Measurements from ENCODE around the gene KIAA1217. TPM values are rescaled to one million over a fixed set of nuclear protein-coding genes. Genes with fewer than 3 reads are reported as not detected.

The KIAA1217 gene
- polyA plus RNA-seq, 1 of the 3 experiments (the other 2 are of a cell fraction) = 7.2 TPM

DNA sequence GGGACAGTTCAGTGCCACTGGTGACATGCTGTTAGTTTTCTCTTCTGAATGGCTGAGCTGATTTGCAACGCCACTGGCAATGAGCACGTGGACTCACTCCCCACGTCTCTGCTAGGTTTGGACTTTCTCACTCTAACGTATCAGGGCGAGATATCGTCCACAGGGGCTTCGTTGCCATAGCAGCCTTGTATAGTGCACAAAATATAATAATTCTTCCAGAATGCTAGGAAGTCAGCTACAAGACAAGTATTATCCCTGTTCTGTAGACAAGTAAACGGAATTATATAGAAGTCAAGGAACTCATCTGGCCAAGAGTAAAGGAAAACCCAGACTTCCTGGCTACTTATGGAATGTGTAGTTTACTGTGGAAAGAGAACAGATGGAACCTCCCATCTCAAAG lies 288.0 kb downstream of the KIAA1217 start (continued):
- no peak for TF ChIP-seq FOXM1 (IDR thresholded peaks at IDR 0.05; ENCODE audit: low read depth)
- no peak for TF ChIP-seq POLR2AphosphoS5 (IDR thresholded peaks at IDR 0.05; ENCODE audit: low read depth, low read length)

DNA sequence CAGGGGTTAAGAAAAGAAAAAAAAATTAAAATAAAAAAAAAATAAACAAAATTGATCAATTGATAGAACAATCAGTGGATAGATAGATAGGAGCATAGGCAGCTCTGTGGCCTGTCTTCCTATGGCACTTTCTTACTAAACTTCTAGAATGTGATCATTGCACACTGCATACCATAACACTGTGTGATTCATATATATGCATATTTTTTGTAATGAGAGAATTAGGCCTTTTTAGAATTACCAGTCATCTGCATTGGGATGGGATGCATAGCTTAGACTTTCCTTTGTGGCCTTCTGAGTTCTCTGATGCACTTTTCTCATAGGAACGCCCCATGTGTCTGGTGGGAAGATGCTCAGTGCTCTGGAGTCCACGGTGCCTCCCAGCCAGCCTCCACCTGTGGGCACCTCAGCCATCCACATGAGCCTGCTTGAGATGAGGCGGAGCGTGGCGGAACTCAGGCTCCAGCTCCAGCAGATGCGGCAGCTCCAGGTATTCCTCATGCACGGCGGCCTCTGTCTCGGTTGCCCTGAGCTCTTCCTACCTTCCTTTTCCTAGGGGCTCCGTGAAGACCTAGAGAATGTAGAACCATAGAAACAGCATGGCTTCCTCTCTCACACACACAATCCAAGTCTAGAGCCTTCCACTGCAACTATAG lies 292.2 kb downstream of the KIAA1217 start:
- Histone ChIP-seq H3K4me2 (no peak overlapping the region), H3K27me3 (ENCODE audit: insufficient read depth) (no peaks in the 10 kb centered on the region), H3K4me1 (ENCODE audit: control insufficient read depth in 1 of 2, insufficient read depth in 2 of 2, low read depth in 1 of 2, low read length in 1 of 2) (peaks cover 0 to 4% of the 10 kb centered on the region in 2 experiments; a peak in 2 of 4 replicates), H3K36me3 (replicated peaks in 1 of 2; ENCODE audit: control insufficient read depth in 1 of 2, insufficient read depth in 2 of 2, low read length in 1 of 2) (peaks cover 5 to 14% of the 10 kb centered on the region in 2 experiments), H3K9me2 (no peaks in the 10 kb centered on the region), H3K79me2 (ENCODE audit: insufficient read depth) (no peaks in the 10 kb centered on the region), H4K20me1 (ENCODE audit: insufficient read depth) (no peaks in the 10 kb centered on the region), H2AFZ (ENCODE audit: low read depth) (no peak overlapping the region), H3F3A (replicated peaks; ENCODE audit: insufficient read depth) (no peaks in the 10 kb centered on the region), H3K27ac (ENCODE audit: low read depth in 2 of 2, low read length in 1 of 2) (no peak overlapping the region), H3K4me3 (ENCODE audit: low read depth in 2 of 2, low read length in 1 of 2) (no peak overlapping the region), H3K9me3 (no peaks in the 10 kb centered on the region), H3K9ac (no peak overlapping the region)
- CTCF ChIA-PET = interaction anchor here (0.5 to 5.3 kb wide), 5 partner anchors 16 to 1331 kb away, joined by 3 to 52 read pairs (median 4); no protein-coding TSS in a partner anchor
- TF ChIP-seq CHD2 (IDR thresholded peaks at IDR 0.05; ENCODE audit: low read length, partially characterized antibody) = no peak
- 94% methylated on average over 10 of the region's 10 CpGs for WGBS (ENCODE audit: low lambda C conversion rate)
- POLR2A ChIA-PET = no interaction called here
- no peak for DNase-seq

DNA sequence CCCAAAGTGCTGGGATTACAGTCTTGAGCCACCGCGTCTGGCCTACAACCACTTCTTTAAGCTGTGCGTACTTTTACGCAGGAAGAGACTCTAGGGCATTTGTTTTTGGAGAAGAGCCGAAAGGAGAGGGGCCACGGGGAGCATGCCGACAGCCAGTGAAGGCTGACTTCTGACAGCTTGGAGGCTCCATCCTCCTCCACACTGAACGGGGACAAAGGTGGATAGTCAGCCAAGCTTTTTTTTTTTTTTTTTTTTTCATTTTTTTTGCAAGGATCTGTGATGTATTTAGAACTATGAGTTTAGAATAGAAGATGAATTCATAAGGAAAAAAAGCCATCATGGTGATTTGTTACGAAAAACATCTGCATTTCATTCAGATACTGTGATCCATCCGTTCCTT lies 293.1 kb downstream of the KIAA1217 start:
- ChIA-PET POLR2A (no interaction called here), CTCF (interaction anchor here (0.5 to 5.3 kb wide), 11 partner anchors 15 to 509 kb away, joined by 3 to 52 read pairs (median 4); no protein-coding TSS in a partner anchor)

DNA sequence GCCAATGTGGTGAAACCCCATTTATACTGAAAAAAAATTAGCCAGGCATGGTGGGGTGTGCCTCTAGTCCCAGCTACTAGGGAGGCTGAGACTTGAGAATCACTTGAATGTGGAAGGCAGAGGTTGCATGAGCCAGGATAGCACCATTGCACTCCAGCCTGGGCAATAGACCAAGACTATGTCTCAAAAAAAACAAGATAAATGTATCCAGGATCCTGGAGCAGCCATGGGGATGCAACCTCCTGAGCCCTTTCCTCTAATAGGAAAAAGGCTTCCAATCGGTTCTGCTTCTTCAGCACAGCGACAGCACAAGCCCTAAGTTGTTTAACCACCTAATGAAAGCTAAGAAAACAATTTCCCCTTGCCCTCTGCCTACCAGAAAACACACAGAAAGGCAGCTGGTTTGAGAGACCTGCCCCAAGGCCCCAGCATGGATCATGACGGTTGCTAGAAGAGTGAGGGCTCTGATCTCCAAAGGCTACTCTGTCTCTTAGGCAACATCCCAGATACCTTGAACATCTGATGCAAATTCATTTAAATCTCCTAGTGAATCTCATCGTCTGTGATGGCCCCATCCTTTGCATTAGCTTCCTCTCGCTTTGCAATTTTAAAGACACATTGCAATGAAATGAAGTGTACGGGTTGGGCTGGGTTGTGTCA lies 294.0 kb downstream of the KIAA1217 start:
- no peak overlapping the region for H3K4me2 ChIP-seq
- CTCF ChIA-PET = interaction anchor here (0.7 to 5.3 kb wide), 14 partner anchors 14 to 510 kb away, joined by 3 to 52 read pairs (median 4); no protein-coding TSS in a partner anchor
- no peaks in the 10 kb centered on the region for H3K79me2 ChIP-seq (ENCODE audit: insufficient read depth)
- no peaks in the 10 kb centered on the region for H3F3A ChIP-seq (replicated peaks; ENCODE audit: insufficient read depth)
- 83% methylated on average over 6 of the region's 6 CpGs for WGBS (ENCODE audit: low lambda C conversion rate)
- H3K9ac ChIP-seq = no peak overlapping the region
- no peak overlapping the region for H3K27ac ChIP-seq (ENCODE audit: low read depth in 2 of 2, low read length in 1 of 2)
- no peaks in the 10 kb centered on the region for H3K27me3 ChIP-seq (ENCODE audit: insufficient read depth)
- DNase-seq = no peak
- no peak overlapping the region for H3K4me3 ChIP-seq (ENCODE audit: low read depth in 2 of 2, low read length in 1 of 2)
- POLR2A ChIA-PET = no interaction called here
- no peaks in the 10 kb centered on the region for H3K9me3 ChIP-seq
- H3K9me2 ChIP-seq = no peaks in the 10 kb centered on the region
- peaks cover 0 to 4% of the 10 kb centered on the region in 2 experiments; a peak in 2 of 4 replicates for H3K4me1 ChIP-seq (ENCODE audit: control insufficient read depth in 1 of 2, insufficient read depth in 2 of 2, low read depth in 1 of 2, low read length in 1 of 2)
- no peaks in the 10 kb centered on the region for H4K20me1 ChIP-seq (ENCODE audit: insufficient read depth)
- TF ChIP-seq, protein P1, sequence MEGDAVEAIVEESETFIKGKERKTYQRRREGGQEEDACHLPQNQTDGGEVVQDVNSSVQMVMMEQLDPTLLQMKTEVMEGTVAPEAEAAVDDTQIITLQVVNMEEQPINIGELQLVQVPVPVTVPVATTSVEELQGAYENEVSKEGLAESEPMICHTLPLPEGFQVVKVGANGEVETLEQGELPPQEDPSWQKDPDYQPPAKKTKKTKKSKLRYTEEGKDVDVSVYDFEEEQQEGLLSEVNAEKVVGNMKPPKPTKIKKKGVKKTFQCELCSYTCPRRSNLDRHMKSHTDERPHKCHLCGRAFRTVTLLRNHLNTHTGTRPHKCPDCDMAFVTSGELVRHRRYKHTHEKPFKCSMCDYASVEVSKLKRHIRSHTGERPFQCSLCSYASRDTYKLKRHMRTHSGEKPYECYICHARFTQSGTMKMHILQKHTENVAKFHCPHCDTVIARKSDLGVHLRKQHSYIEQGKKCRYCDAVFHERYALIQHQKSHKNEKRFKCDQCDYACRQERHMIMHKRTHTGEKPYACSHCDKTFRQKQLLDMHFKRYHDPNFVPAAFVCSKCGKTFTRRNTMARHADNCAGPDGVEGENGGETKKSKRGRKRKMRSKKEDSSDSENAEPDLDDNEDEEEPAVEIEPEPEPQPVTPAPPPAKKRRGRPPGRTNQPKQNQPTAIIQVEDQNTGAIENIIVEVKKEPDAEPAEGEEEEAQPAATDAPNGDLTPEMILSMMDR (IDR thresholded peaks at IDR 0.05) = no peak
- peaks cover 5 to 13% of the 10 kb centered on the region in 2 experiments for H3K36me3 ChIP-seq (replicated peaks in 1 of 2; ENCODE audit: control insufficient read depth in 1 of 2, insufficient read depth in 2 of 2, low read length in 1 of 2)
- no peak overlapping the region for H2AFZ ChIP-seq (ENCODE audit: low read depth)

More for the DNA sequence above, 293.1 kb downstream of the KIAA1217 start:
- TF ChIP-seq EZH2phosphoT487 (IDR thresholded peaks at IDR 0.05; ENCODE audit: borderline replicate concordance, low read depth) (no peak), YY1 (IDR thresholded peaks at IDR 0.05; ENCODE audit: low read depth) (no peak), SMC3 (IDR thresholded peaks at IDR 0.05; ENCODE audit: low read depth, low read length) (no peak)
- no peak for DNase-seq
- no peaks in the 10 kb centered on the region for H3K9me3 ChIP-seq
- H3K9me2 ChIP-seq = no peaks in the 10 kb centered on the region
- no peaks in the 10 kb centered on the region for H3K79me2 ChIP-seq (ENCODE audit: insufficient read depth)
- peaks cover 5 to 13% of the 10 kb centered on the region in 2 experiments for H3K36me3 ChIP-seq (replicated peaks in 1 of 2; ENCODE audit: control insufficient read depth in 1 of 2, insufficient read depth in 2 of 2, low read length in 1 of 2)
- no peak overlapping the region for H2AFZ ChIP-seq (ENCODE audit: low read depth)
- H3K4me1 ChIP-seq (ENCODE audit: control insufficient read depth in 1 of 2, insufficient read depth in 2 of 2, low read depth in 1 of 2, low read length in 1 of 2) = peaks cover 0 to 4% of the 10 kb centered on the region in 2 experiments; a peak in 2 of 4 replicates
- no peak overlapping the region for H3K27ac ChIP-seq (ENCODE audit: low read depth in 2 of 2, low read length in 1 of 2)
- no peak overlapping the region for H3K4me3 ChIP-seq (ENCODE audit: low read depth in 2 of 2, low read length in 1 of 2)
- no peaks in the 10 kb centered on the region for H4K20me1 ChIP-seq (ENCODE audit: insufficient read depth)
- no peaks in the 10 kb centered on the region for H3F3A ChIP-seq (replicated peaks; ENCODE audit: insufficient read depth)
- no peak overlapping the region for H3K4me2 ChIP-seq
- H3K9ac ChIP-seq = no peak overlapping the region
- H3K27me3 ChIP-seq (ENCODE audit: insufficient read depth) = no peaks in the 10 kb centered on the region
- 95% methylated on average over 10 of the region's 10 CpGs for WGBS (ENCODE audit: low lambda C conversion rate)
